Trophoblast cell (in vitro differentiated cells and primary cell): ENCODE data around the gene COL18A1.
"Not testable (repeated sequence)": the region's sequence is repeated elsewhere in the genome, so short reads cannot be mapped to it uniquely, and the experiment has no call there.

Experiments used
- DNase-seq, 2 donors: peaks; one replicate each; pipeline ENCODE4 v3.0.0-alpha.2; 2016
- H2AFZ ChIP-seq: 2 replicates; pipeline ENCODE4 v1.6.1; 2013; ENCODE audit warnings: low read length, moderate library complexity, mild to moderate bottlenecking; ENCODE audit not compliant: insufficient read depth, poor library complexity
- H2AK5ac ChIP-seq: 2 replicates; pipeline ENCODE4 v1.6.1; 2013; ENCODE audit warnings: mild to moderate bottlenecking, low read length
- H2BK120ac ChIP-seq: 2 replicates; pipeline ENCODE4 v1.6.1; 2013; ENCODE audit warnings: low read length, mild to moderate bottlenecking, moderate library complexity; ENCODE audit not compliant: insufficient read depth, poor library complexity
- H2BK12ac ChIP-seq: 2 replicates; pipeline ENCODE4 v1.6.1; 2013; ENCODE audit warnings: mild to moderate bottlenecking, low read length, moderate library complexity
- H2BK5ac ChIP-seq: 2 replicates; pipeline ENCODE4 v1.6.1; 2013; ENCODE audit warnings: low read length, low read depth, moderate library complexity, mild to moderate bottlenecking; ENCODE audit not compliant: poor library complexity
- H3K14ac ChIP-seq: 2 replicates; pipeline ENCODE4 v1.6.1; 2013; ENCODE audit warnings: mild to moderate bottlenecking, low read length
- H3K18ac ChIP-seq: 2 replicates; pipeline ENCODE4 v1.6.1; 2013; ENCODE audit warnings: mild to moderate bottlenecking, low read length
- H3K23ac ChIP-seq: 2 replicates; pipeline ENCODE4 v1.6.1; 2013; ENCODE audit warnings: low read length
- H3K27ac ChIP-seq: 2 replicates; pipeline ENCODE4 v1.5.1; 2013; ENCODE audit warnings: low read depth, mild to moderate bottlenecking, inconsistent platforms, low read length, moderate library complexity
- H3K27me3 ChIP-seq: 2 replicates; pipeline ENCODE4 v1.6.1; 2013; ENCODE audit warnings: inconsistent platforms, mild to moderate bottlenecking, low read length, moderate library complexity; ENCODE audit not compliant: insufficient read depth
- H3K36me3 ChIP-seq, 2 experiments: 1 replicate in 1 of 2; 2 replicates in 1 of 2; pipeline ENCODE4 v1.6.1; 2013; ENCODE audit warnings: low read length in 2 of 2, mild to moderate bottlenecking in 2 of 2, moderate library complexity in 1 of 2; ENCODE audit not compliant: insufficient read depth in 2 of 2, control insufficient read depth in 1 of 2
- H3K4ac ChIP-seq: 2 replicates; pipeline ENCODE4 v1.6.1; 2013; ENCODE audit warnings: low read depth, mild to moderate bottlenecking, low read length, moderate library complexity
- H3K4me1 ChIP-seq, 2 experiments: 1 replicate in 1 of 2; 2 replicates in 1 of 2; pipeline ENCODE4 v1.6.1; 2013; ENCODE audit warnings: low read length in 2 of 2, mild to moderate bottlenecking in 2 of 2, moderate library complexity in 1 of 2; ENCODE audit not compliant: insufficient read depth in 2 of 2, control insufficient read depth in 1 of 2
- H3K4me2 ChIP-seq: 2 replicates; pipeline ENCODE4 v1.6.1; 2013; ENCODE audit warnings: inconsistent platforms, mild to moderate bottlenecking, low read length, moderate library complexity
- H3K4me3 ChIP-seq: 2 replicates; pipeline ENCODE4 v1.5.1; 2013; ENCODE audit warnings: mild to moderate bottlenecking, low read depth, low read length, inconsistent platforms
- H3K79me1 ChIP-seq: one replicate; pipeline ENCODE4 v1.6.1; 2013; ENCODE audit warnings: low read length
- H3K79me2 ChIP-seq: 2 replicates; pipeline ENCODE4 v1.6.1; 2013; ENCODE audit warnings: low read length, mild to moderate bottlenecking; ENCODE audit not compliant: control insufficient read depth, insufficient read depth, poor library complexity
- H3K9ac ChIP-seq: 2 replicates; pipeline ENCODE4 v1.6.1; 2013; ENCODE audit warnings: mild to moderate bottlenecking, low read length
- H3K9me3 ChIP-seq: 2 replicates; pipeline ENCODE4 v1.6.1; 2013; ENCODE audit warnings: low read depth, mild to moderate bottlenecking, control low read depth, inconsistent platforms, low read length; ENCODE audit not compliant: insufficient read depth
- H4K12ac ChIP-seq: 2 replicates; pipeline ENCODE4 v1.6.1; 2013; ENCODE audit warnings: low read depth, mild to moderate bottlenecking, low read length, moderate library complexity
- H4K8ac ChIP-seq: 2 replicates; pipeline ENCODE4 v1.6.1; 2013; ENCODE audit warnings: low read depth, mild to moderate bottlenecking, low read length, moderate library complexity
- H4K91ac ChIP-seq: one replicate; pipeline ENCODE4 v1.6.1; 2013; ENCODE audit warnings: low read depth, mild to moderate bottlenecking, low read length, moderate library complexity
- WGBS: extraction: QIAGEN DNeasy Blood & Tissue Kit; methylation state at CpG from one replicate; pipeline ENCODE4 v1.1.7; 2013; ENCODE audit warnings: missing lambda C conversion rate; ENCODE audit not compliant: insufficient read length, insufficient coverage; ENCODE audit errors: extremely low coverage; 5-methylcytosine and 5-hydroxymethylcytosine counted together

COL18A1 gene

DNA sequence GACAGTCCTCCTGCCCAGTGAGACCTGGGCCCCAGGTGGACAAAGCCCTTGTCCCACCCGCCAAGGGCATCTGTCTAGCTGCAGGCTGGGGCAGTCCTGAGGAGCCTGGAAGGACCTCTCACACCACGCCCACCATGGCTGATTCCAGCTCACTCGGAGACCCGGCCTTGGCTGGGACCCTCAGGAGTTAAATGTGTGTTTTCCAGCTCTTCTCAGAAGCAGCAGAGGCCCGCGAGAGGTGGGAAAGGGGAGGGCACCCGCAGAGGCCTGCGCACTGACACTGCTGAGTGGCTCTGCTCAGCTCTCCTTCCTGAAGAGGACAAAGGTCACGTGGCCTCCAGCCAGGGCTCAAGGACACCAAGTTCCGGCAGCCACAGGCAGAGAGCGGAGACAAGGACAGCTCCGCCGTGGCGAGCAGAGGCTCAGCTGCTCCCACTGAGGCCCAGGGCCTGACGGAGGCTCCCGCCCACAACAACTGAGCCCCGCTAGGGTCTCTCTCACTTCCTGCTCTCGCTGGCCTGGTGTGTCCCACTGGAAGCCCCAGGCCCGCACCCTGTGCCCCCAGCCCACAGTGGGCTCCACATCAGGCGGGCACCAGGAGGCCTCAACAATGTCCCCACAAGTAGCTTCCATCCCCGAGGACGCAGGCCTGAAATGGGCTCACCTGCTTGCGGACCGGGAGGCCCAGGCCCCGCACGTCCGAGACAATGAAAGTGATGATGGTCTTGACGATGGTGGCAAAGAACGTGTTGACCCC, 120.4 kb downstream of the COL18A1 start:
- Histone ChIP-seq H4K8ac (no peak overlapping the region), H2BK120ac (no peak overlapping the region), H3K9me3 (peaks cover 13% of the 10 kb centered on the region), H4K12ac (no peak overlapping the region), H3K36me3 (peaks cover 38 to 39% of the 10 kb centered on the region in 2 experiments), H4K91ac (no peak overlapping the region), H2AFZ (no peak overlapping the region), H2AK5ac (no peak overlapping the region), H3K18ac (no peak overlapping the region), H3K14ac (no peak overlapping the region), H3K4me1 (no peaks in the 10 kb centered on the region), H2BK5ac (no peak overlapping the region), H3K79me2 (no peaks in the 10 kb centered on the region), H3K4me3 (no peak overlapping the region), H3K4ac (no peak overlapping the region), H2BK12ac (no peak overlapping the region), H3K4me2 (no peak overlapping the region), H3K79me1 (peaks cover 1% of the 10 kb centered on the region), H3K23ac (no peak overlapping the region), H3K27ac (no peak overlapping the region), H3K27me3 (no peaks in the 10 kb centered on the region), H3K9ac (no peak overlapping the region)
- no CpG with 5 or more reads among the region's 29 CpGs for WGBS
- no peak for DNase-seq

- DNase-seq: no peak
- Histone ChIP-seq H3K23ac (no peak overlapping the region), H4K12ac (no peak overlapping the region), H2AK5ac (no peak overlapping the region), H3K79me1 (peaks cover 1% of the 10 kb centered on the region), H3K27me3 (no peaks in the 10 kb centered on the region), H2BK5ac (no peak overlapping the region), H3K4me3 (no peak overlapping the region), H3K14ac (no peak overlapping the region), H3K18ac (no peak overlapping the region), H3K79me2 (no peaks in the 10 kb centered on the region), H4K91ac (no peak overlapping the region), H2BK120ac (no peak overlapping the region), H2AFZ (no peak overlapping the region), H3K4ac (no peak overlapping the region), H3K9ac (no peak overlapping the region), H3K4me2 (no peak overlapping the region), H4K8ac (no peak overlapping the region), H2BK12ac (no peak overlapping the region), H3K27ac (peak overlapping the region; percentile 4), H3K36me3 (peaks cover 41 to 43% of the 10 kb centered on the region in 2 experiments), H3K9me3 (peaks cover 13% of the 10 kb centered on the region), H3K4me1 (no peaks in the 10 kb centered on the region)
- no CpG with 5 or more reads among the region's 11 CpGs for WGBS
These were observed 120.9 kb downstream of the COL18A1 start for GRCh38 chr21:45525910-45526306.

- not testable (repeated sequence) for H3K18ac ChIP-seq, H3K4me1 ChIP-seq, H4K8ac ChIP-seq, H3K27me3 ChIP-seq, H3K14ac ChIP-seq, H2AFZ ChIP-seq, H4K91ac ChIP-seq, H3K4me2 ChIP-seq, H3K4me3 ChIP-seq, H4K12ac ChIP-seq, H3K4ac ChIP-seq, H2BK5ac ChIP-seq, H3K79me1 ChIP-seq, H2AK5ac ChIP-seq, H3K23ac ChIP-seq, H2BK120ac ChIP-seq, H3K27ac ChIP-seq, H2BK12ac ChIP-seq, H3K79me2 ChIP-seq, H3K9ac ChIP-seq
- Histone ChIP-seq H3K9me3 (peaks cover 15% of the 10 kb centered on the region), H3K36me3 (peaks cover 49 to 50% of the 10 kb centered on the region in 2 experiments)
- no CpG with 5 or more reads among the region's 19 CpGs for WGBS
- peak; percentile 69 to 81 for DNase-seq
These were observed 122.4 kb downstream of the COL18A1 start for GRCh38 chr21:45527151-45527999.

GRCh38 chr21:45528028-45528705, 123.2 kb downstream of the COL18A1 start:
- WGBS: no CpG with 5 or more reads among the region's 18 CpGs
- H3K23ac ChIP-seq: no peak overlapping the region
- no peak overlapping the region for H4K12ac ChIP-seq

More at GRCh38 chr21:45528028-45528705, 123.2 kb downstream of the COL18A1 start:
- Histone ChIP-seq H3K18ac (no peak overlapping the region), H2BK12ac (no peak overlapping the region), H3K4me2 (no peak overlapping the region), H3K27me3 (no peaks in the 10 kb centered on the region), H3K27ac (no peak overlapping the region), H2AFZ (no peak overlapping the region), H3K9ac (no peak overlapping the region), H3K14ac (peak overlapping the region; percentile 28), H2AK5ac (no peak overlapping the region), H3K4me1 (no peaks in the 10 kb centered on the region), H3K79me2 (no peaks in the 10 kb centered on the region), H3K36me3 (peaks cover 47 to 50% of the 10 kb centered on the region in 2 experiments), H2BK120ac (peak overlapping the region; percentile 4), H3K4me3 (no peak overlapping the region), H4K8ac (no peak overlapping the region), H4K91ac (peak overlapping the region; percentile 19), H3K9me3 (peaks cover 15% of the 10 kb centered on the region), H3K4ac (no peak overlapping the region), H3K79me1 (peaks cover 3% of the 10 kb centered on the region), H2BK5ac (no peak overlapping the region)
- peak; percentile 91 to 95 for DNase-seq
